ENCODE measurements around the gene GABARAPL2. TPM values are rescaled to one million over a fixed set of nuclear protein-coding genes. Genes with fewer than 3 reads are reported as not detected.

Gene GABARAPL2
- polyA plus RNA-seq, 1 donor (not counting 4 experiments of a cell fraction or from before 2014, with no cell fraction given): 95.8 TPM

DNA sequence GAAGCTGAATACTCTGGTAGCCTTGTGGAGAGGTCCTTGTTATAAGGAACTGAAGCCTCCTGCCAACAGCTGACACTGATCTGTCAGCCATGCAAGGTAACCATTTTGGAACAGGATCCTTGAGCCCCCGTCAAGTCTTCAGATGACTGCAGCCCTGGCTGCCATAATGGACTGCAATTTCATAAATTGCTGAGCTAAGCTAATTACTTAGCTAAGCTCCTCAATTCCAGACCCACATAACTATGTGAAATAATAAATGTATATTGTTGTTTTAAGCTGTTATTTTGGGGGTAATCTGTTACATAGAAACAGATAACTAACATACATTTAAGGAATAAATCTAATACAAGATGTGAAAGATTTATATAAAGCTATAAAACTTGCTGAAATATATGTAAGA lies 40.3 kb downstream of the GABARAPL2 start:
- no peak for TF ChIP-seq EZH2 (IDR thresholded peaks at IDR 0.05; ENCODE audit: low read length)
- TF ChIP-seq, protein P1, sequence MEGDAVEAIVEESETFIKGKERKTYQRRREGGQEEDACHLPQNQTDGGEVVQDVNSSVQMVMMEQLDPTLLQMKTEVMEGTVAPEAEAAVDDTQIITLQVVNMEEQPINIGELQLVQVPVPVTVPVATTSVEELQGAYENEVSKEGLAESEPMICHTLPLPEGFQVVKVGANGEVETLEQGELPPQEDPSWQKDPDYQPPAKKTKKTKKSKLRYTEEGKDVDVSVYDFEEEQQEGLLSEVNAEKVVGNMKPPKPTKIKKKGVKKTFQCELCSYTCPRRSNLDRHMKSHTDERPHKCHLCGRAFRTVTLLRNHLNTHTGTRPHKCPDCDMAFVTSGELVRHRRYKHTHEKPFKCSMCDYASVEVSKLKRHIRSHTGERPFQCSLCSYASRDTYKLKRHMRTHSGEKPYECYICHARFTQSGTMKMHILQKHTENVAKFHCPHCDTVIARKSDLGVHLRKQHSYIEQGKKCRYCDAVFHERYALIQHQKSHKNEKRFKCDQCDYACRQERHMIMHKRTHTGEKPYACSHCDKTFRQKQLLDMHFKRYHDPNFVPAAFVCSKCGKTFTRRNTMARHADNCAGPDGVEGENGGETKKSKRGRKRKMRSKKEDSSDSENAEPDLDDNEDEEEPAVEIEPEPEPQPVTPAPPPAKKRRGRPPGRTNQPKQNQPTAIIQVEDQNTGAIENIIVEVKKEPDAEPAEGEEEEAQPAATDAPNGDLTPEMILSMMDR (optimal IDR thresholded peaks at IDR 0.05 in 1 of 3, IDR thresholded peaks at IDR 0.05 in 1 of 3, conservative IDR thresholded peaks at IDR 0.05 in 1 of 3; ENCODE audit: extremely low read depth in 1 of 3, insufficient read depth in 2 of 3, low read length in 3 of 3): no peak
- Histone ChIP-seq H3K4me3 (ENCODE audit: control insufficient read depth in 2 of 3, extremely low read depth in 1 of 3, insufficient read depth in 2 of 3, low read depth in 1 of 3, low read length in 3 of 3) (no peak overlapping the region), H3K36me3 (ENCODE audit: control insufficient read depth in 2 of 2, extremely low read depth in 1 of 2, insufficient read depth in 2 of 2, low read length in 2 of 2) (peaks cover 12 to 37% of the 10 kb centered on the region in 2 experiments), H3K4me2 (ENCODE audit: control insufficient read depth, extremely low read depth, insufficient read depth, low read depth, low read length) (no peak overlapping the region), H3K79me2 (ENCODE audit: control insufficient read depth, insufficient read depth, low read length) (no peaks in the 10 kb centered on the region), H3K4me1 (ENCODE audit: control insufficient read depth, extremely low read depth, insufficient read depth, low read length) (no peaks in the 10 kb centered on the region), H3K9me1 (ENCODE audit: control insufficient read depth, extremely low read depth, insufficient read depth, low read length) (no peaks in the 10 kb centered on the region), H3K27ac (ENCODE audit: control insufficient read depth, insufficient read depth, low read length) (no peak overlapping the region), H3K9ac (ENCODE audit: control insufficient read depth, extremely low read depth, insufficient read depth, low read length) (no peak overlapping the region), H3K27me3 (ENCODE audit: control insufficient read depth, extremely low read depth, insufficient read depth, low read length) (no peaks in the 10 kb centered on the region), H4K20me1 (ENCODE audit: control insufficient read depth, extremely low read depth, insufficient read depth, low read length) (no peaks in the 10 kb centered on the region), H3K9me3 (ENCODE audit: control insufficient read depth, low read depth, low read length) (peaks cover 2% of the 10 kb centered on the region), H2AFZ (ENCODE audit: control insufficient read depth, low read length) (no peak overlapping the region)
- FAIRE-seq: no peak
- no peak for DNase-seq (ENCODE audit: low read depth, low spot score)
- dilution Hi-C loops (cut with MboI; ENCODE audit: extremely low pct_ligation_motif_present, low sequenced_read_pairs): no loop called here

DNA sequence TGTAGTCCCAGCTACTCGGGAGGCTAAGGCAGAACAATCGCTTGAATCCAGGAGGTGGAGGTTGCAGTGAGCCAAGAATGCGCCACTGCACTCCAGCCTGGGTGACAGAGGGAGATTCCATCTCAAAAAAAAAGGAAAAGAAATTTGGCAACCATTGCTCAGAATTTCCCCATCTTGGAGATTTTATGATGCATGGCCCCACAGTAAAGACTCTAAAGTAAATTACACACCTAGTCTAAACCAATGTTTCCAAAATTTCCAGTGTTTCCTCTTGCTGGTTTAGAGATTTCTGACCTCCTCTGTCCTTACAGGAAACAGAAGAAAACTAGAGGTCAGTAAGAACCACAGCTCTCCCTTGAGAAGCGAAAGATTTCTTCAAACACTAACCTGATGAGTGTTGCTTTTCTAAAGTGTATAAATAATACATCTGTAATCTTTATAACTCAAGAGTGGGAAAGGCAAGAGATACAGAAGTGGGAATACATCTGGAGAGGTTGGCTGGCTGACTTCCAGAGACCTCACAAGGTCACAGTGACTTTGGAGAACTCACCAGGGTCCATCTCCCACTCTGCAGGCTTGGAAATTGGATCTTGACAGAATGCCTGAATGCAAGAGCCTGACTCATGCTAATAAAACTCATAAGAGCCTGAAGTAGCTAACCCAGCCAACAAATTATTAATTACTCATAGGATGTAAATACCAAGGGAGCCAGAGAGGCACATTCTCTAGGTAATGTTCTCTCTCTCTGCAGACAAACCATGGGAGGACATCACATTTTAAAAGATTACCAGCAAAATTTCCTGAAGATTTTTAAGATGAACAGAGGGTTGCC lies 48.1 kb downstream of the GABARAPL2 start:
- H3K27ac ChIP-seq (ENCODE audit: control insufficient read depth, insufficient read depth, low read length): no peak overlapping the region
- peak; percentile 11 for DNase-seq (ENCODE audit: low read depth, low spot score)
- H4K20me1 ChIP-seq (ENCODE audit: control insufficient read depth, extremely low read depth, insufficient read depth, low read length): no peaks in the 10 kb centered on the region
- no peak overlapping the region for H2AFZ ChIP-seq (ENCODE audit: control insufficient read depth, low read length)
- no peak for FAIRE-seq
- H3K27me3 ChIP-seq (ENCODE audit: control insufficient read depth, extremely low read depth, insufficient read depth, low read length): no peaks in the 10 kb centered on the region
- H3K9ac ChIP-seq (ENCODE audit: control insufficient read depth, extremely low read depth, insufficient read depth, low read length): no peak overlapping the region
- no peaks in the 10 kb centered on the region for H3K9me1 ChIP-seq (ENCODE audit: control insufficient read depth, extremely low read depth, insufficient read depth, low read length)
- H3K4me1 ChIP-seq (ENCODE audit: control insufficient read depth, extremely low read depth, insufficient read depth, low read length): peaks cover 9% of the 10 kb centered on the region
- H3K4me2 ChIP-seq (ENCODE audit: control insufficient read depth, extremely low read depth, insufficient read depth, low read depth, low read length): no peak overlapping the region
- no peak overlapping the region for H3K4me3 ChIP-seq (ENCODE audit: control insufficient read depth in 2 of 3, extremely low read depth in 1 of 3, insufficient read depth in 2 of 3, low read depth in 1 of 3, low read length in 3 of 3)
- H3K9me3 ChIP-seq (ENCODE audit: control insufficient read depth, low read depth, low read length): no peaks in the 10 kb centered on the region
- peaks cover 13 to 40% of the 10 kb centered on the region in 2 experiments for H3K36me3 ChIP-seq (ENCODE audit: control insufficient read depth in 2 of 2, extremely low read depth in 1 of 2, insufficient read depth in 2 of 2, low read length in 2 of 2)
- dilution Hi-C loops (cut with MboI; ENCODE audit: extremely low pct_ligation_motif_present, low sequenced_read_pairs): no loop called here
- no peak for TF ChIP-seq EZH2 (IDR thresholded peaks at IDR 0.05; ENCODE audit: low read length)
- TF ChIP-seq, protein P1 (optimal IDR thresholded peaks at IDR 0.05 in 1 of 3, IDR thresholded peaks at IDR 0.05 in 1 of 3, conservative IDR thresholded peaks at IDR 0.05 in 1 of 3; ENCODE audit: extremely low read depth in 1 of 3, insufficient read depth in 2 of 3, low read length in 3 of 3): no peak
- H3K79me2 ChIP-seq (ENCODE audit: control insufficient read depth, insufficient read depth, low read length): no peaks in the 10 kb centered on the region

Data from keratinocyte (primary cell).